Neural cell (in vitro differentiated cells): ENCODE results near the gene BTBD9. TPM values are rescaled to one million over a fixed set of nuclear protein-coding genes. Genes with fewer than 3 reads are reported as not detected.
A peak's percentile ranks its signal among the peaks of the same experiment; 100 is the strongest.

Experiments
- H2AFZ ChIP-seq: fragments of 200-600, 300-800 bp; sonication (generic), shearing (Covaris generic); 2 replicates; pipeline ENCODE4 v1.6.0; 2014; ENCODE audit warnings: low read depth, mild to moderate bottlenecking, antibody characterized with exemption, low read length, moderate library complexity
- H3F3A ChIP-seq: fragments of 200-600 bp; shearing (Covaris generic); 2 replicates; pipeline ENCODE4 v1.6.1; 2016; ENCODE audit warnings: mild to moderate bottlenecking, moderate library complexity, mixed read lengths, antibody characterized with exemption, low read length; ENCODE audit not compliant: insufficient read depth, poor library complexity, severe bottlenecking
- H3K27ac ChIP-seq: fragments of 200-600, 300-800 bp; sonication (generic), shearing (Covaris generic); 2 replicates; pipeline ENCODE4 v1.5.1; 2014; ENCODE audit warnings: mild to moderate bottlenecking, low read length, moderate library complexity
- H3K27me3 ChIP-seq: fragments of 300-800, 200-600 bp; sonication (generic), shearing (Covaris generic); 2 replicates; pipeline ENCODE4 v1.6.0; 2014; ENCODE audit warnings: mild to moderate bottlenecking, low read depth, low read length, moderate library complexity; ENCODE audit not compliant: insufficient read depth
- H3K36me3 ChIP-seq: fragments of 300-800, 200-600 bp; sonication (generic), shearing (Covaris generic); 2 replicates; pipeline ENCODE4 v1.5.1; 2014; ENCODE audit warnings: mild to moderate bottlenecking, antibody characterized with exemption, low read length, moderate library complexity; ENCODE audit not compliant: insufficient read depth
- H3K4me2 ChIP-seq: fragments of 300-800, 200-600 bp; sonication (generic), shearing (Covaris generic); 2 replicates; pipeline ENCODE4 v1.6.0; 2014; ENCODE audit warnings: mild to moderate bottlenecking, low read length
- H3K4me3 ChIP-seq: fragments of 300-800, 200-600 bp; sonication (generic), shearing (Covaris generic); 2 replicates; pipeline ENCODE4 v1.5.1; 2014; ENCODE audit warnings: mild to moderate bottlenecking, low read length, moderate library complexity
- H3K79me2 ChIP-seq: fragments of 200-600 bp; shearing (Covaris generic); replicated peaks from 2 replicates; pipeline ENCODE4 v1.6.0; 2014; ENCODE audit warnings: mild to moderate bottlenecking, low read length, moderate library complexity; ENCODE audit not compliant: insufficient read depth
- H3K9ac ChIP-seq: fragments of 300-800, 200-600 bp; sonication (generic), shearing (Covaris generic); 2 replicates; pipeline ENCODE4 v1.6.1; 2016; ENCODE audit warnings: mild to moderate bottlenecking, low read length, mixed read lengths
- H3K9me2 ChIP-seq: fragments of 200-600 bp; shearing (Covaris generic); 2 replicates; pipeline ENCODE4 v1.6.1; 2016; ENCODE audit warnings: mild to moderate bottlenecking, low read length, mixed read lengths; ENCODE audit not compliant: insufficient read depth
- H3K9me3 ChIP-seq: fragments of 200-600, 300-800 bp; sonication (generic), shearing (Covaris generic); 2 replicates; pipeline ENCODE4 v1.6.1; 2016; ENCODE audit warnings: mild to moderate bottlenecking, mixed run types, low read length, moderate library complexity, mixed read lengths
- H4K20me1 ChIP-seq: fragments of 200-600 bp; shearing (Covaris generic); 2 replicates; pipeline ENCODE4 v1.6.1; 2016; ENCODE audit warnings: mild to moderate bottlenecking, mixed run types; ENCODE audit not compliant: insufficient read depth
- CTCF ChIP-seq: fragments of 450-650 bp; IDR thresholded peaks from 2 replicates; pipeline ENCODE4 v1.5.1; 2014; ENCODE audit warnings: antibody characterized with exemption, mild to moderate bottlenecking, moderate library complexity; ENCODE audit not compliant: poor library complexity, severe bottlenecking
- EP300 ChIP-seq: fragments of 450-650 bp; conservative IDR thresholded peaks from 2 replicates; pipeline ENCODE4 v1.6.1; 2014; ENCODE audit warnings: antibody characterized with exemption, mild to moderate bottlenecking, moderate library complexity; ENCODE audit not compliant: poor library complexity, severe bottlenecking
- EZH2 ChIP-seq: fragments of 200-600, 300-800 bp; shearing (Covaris generic), sonication (generic); IDR thresholded peaks from 2 replicates; pipeline ENCODE4 v1.6.1; 2014; ENCODE audit warnings: antibody characterized with exemption, low read length, borderline replicate concordance, mild to moderate bottlenecking; ENCODE audit not compliant: insufficient read depth, poor library complexity, severe bottlenecking
- MXI1 ChIP-seq: fragments of 450-650 bp; conservative IDR thresholded peaks from 2 replicates; pipeline ENCODE4 v1.6.1; 2014; ENCODE audit warnings: antibody characterized with exemption, mild to moderate bottlenecking; ENCODE audit not compliant: poor library complexity, severe bottlenecking
- POLR2AphosphoS5 ChIP-seq: IDR thresholded peaks from 2 replicates; pipeline ENCODE4 v1.6.1; 2012
- RAD21 ChIP-seq: fragments of 450-650 bp; conservative IDR thresholded peaks from 2 replicates; pipeline ENCODE4 v1.6.1; 2014; ENCODE audit warnings: antibody characterized with exemption, mild to moderate bottlenecking, moderate library complexity
- REST ChIP-seq: IDR thresholded peaks from 2 replicates; pipeline ENCODE4 v1.6.1; 2012; ENCODE audit warnings: borderline replicate concordance
- SMC3 ChIP-seq: fragments of 450-650 bp; conservative IDR thresholded peaks from 2 replicates; pipeline ENCODE4 v1.6.1; 2014; ENCODE audit warnings: antibody characterized with exemption, mild to moderate bottlenecking, moderate library complexity; ENCODE audit not compliant: poor library complexity
- TAF1 ChIP-seq: IDR thresholded peaks from 2 replicates; pipeline ENCODE4 v1.6.1; 2012; ENCODE audit warnings: low read depth
- polyA plus RNA-seq: library from polyadenylated mRNA; depleted of rRNA; stranded (reverse); fragments of >200 nt; gene quantifications from 2 replicates; pipeline ENCODE4 v1.2.3, GENCODE V29; 2014

Gene BTBD9
- polyA plus RNA-seq, 1 donor from 2014 or later = 6.2 TPM

GRCh38 chr6:38479331-38479730, 160.4 kb downstream of the BTBD9 start:
- no peaks in the 10 kb centered on the region for H3K36me3 ChIP-seq
- no peaks in the 10 kb centered on the region for H3K9me3 ChIP-seq
- H2AFZ ChIP-seq = no peak overlapping the region
- no peak overlapping the region for H3K27ac ChIP-seq
- TF ChIP-seq EP300 (no peak), SMC3 (no peak), REST (no peak), TAF1 (no peak), CTCF (no peak), EZH2 (no peak), RAD21 (no peak), MXI1 (no peak)
- no peak overlapping the region for H3K4me2 ChIP-seq
- no peaks in the 10 kb centered on the region for H4K20me1 ChIP-seq
- no peaks in the 10 kb centered on the region for H3K79me2 ChIP-seq
- no peak overlapping the region for H3K4me3 ChIP-seq
- H3K9ac ChIP-seq = no peak overlapping the region
- no peaks in the 10 kb centered on the region for H3F3A ChIP-seq
- H3K27me3 ChIP-seq = no peaks in the 10 kb centered on the region
- no peaks in the 10 kb centered on the region for H3K9me2 ChIP-seq

- Histone ChIP-seq H3K27ac (no peak overlapping the region), H4K20me1 (no peaks in the 10 kb centered on the region), H3K36me3 (no peaks in the 10 kb centered on the region), H3K4me3 (peak overlapping the region; percentile 7), H3K9me2 (no peaks in the 10 kb centered on the region), H3K4me2 (no peak overlapping the region), H3K9ac (no peak overlapping the region), H3K79me2 (no peaks in the 10 kb centered on the region), H3K9me3 (no peaks in the 10 kb centered on the region), H3F3A (no peaks in the 10 kb centered on the region), H3K27me3 (no peaks in the 10 kb centered on the region), H2AFZ (no peak overlapping the region)
- TF ChIP-seq POLR2AphosphoS5 (no peak), REST (no peak), MXI1 (no peak), RAD21 (no peak), EP300 (no peak), TAF1 (no peak), CTCF (no peak), EZH2 (no peak)
These were observed 162.0 kb downstream of the BTBD9 start for GRCh38 chr6:38477680-38478260.
